ENCODE results near the gene SLC12A5. TPM values are rescaled to one million over a fixed set of nuclear protein-coding genes. Genes with fewer than 3 reads are reported as not detected.

SLC12A5 gene
- total RNA-seq, 1 donor from 2014 or later, result 9.6 TPM

DNA sequence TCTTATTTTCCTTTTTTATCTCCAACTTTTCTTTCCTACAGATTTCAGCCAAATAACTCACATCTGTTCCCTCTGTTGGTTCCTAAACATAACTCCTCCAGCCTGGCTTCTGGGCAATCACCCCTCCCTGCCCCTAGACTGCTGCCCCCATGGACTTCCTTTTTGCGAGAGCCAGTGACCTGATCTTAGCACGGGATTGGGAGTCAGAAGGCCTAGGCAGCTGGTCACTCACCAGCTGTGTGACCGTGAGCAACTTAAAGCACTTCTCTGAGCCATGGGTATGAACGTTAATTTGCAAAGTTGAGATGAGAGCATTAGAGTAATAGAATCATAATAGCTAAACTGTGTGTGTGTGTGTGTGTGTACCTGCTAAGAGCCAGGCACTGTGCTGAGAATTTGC is 24.8 kb upstream of the SLC12A5 start:
- Mint-ChIP-seq H3K36me3 (ENCODE audit: low read depth) (no peaks in the 10 kb centered on the region), H3K9me3 (no peaks in the 10 kb centered on the region), H3K4me1 (peaks cover 15% of the 10 kb centered on the region), H3K27me3 (ENCODE audit: low read depth) (peaks cover 33% of the 10 kb centered on the region), H3K27ac (ENCODE audit: unreplicated experiment) (no peak overlapping the region), H3K4me3 (no peak overlapping the region)
- TF ChIP-seq, protein P1, sequence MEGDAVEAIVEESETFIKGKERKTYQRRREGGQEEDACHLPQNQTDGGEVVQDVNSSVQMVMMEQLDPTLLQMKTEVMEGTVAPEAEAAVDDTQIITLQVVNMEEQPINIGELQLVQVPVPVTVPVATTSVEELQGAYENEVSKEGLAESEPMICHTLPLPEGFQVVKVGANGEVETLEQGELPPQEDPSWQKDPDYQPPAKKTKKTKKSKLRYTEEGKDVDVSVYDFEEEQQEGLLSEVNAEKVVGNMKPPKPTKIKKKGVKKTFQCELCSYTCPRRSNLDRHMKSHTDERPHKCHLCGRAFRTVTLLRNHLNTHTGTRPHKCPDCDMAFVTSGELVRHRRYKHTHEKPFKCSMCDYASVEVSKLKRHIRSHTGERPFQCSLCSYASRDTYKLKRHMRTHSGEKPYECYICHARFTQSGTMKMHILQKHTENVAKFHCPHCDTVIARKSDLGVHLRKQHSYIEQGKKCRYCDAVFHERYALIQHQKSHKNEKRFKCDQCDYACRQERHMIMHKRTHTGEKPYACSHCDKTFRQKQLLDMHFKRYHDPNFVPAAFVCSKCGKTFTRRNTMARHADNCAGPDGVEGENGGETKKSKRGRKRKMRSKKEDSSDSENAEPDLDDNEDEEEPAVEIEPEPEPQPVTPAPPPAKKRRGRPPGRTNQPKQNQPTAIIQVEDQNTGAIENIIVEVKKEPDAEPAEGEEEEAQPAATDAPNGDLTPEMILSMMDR (conservative IDR thresholded peaks at IDR 0.05), result no peak
- DNase-seq (ENCODE audit: low read depth, low spot score), result no peak

DNA sequence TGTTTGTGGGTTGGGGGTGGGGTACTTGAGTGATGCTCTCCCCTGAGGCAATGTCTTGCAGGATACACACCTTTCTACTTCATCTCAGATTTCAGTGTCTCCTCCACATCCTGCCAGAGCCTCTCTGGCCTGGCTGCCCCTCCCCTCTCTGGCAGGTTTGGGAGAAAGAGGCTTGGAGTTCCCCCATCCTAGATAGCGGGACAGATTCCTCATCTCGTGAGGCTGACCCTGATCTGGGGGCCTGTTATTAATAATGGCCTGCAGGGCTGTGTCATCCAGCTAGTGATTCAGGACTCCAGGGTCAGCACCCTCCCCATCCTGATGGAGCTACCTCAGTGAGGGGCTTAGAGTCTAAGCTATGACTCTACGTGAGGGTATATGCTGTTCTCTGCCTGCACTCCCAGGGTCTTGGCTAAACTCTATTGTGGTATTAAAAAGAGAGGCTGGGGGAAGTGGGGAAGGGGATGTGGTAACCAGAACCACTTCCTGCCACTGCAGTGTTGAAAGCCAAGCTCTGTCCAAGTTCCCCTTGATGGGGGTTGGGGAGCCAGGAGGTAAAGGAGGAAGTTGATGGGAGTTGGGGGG is 24.0 kb upstream of the SLC12A5 start:
- Mint-ChIP-seq H3K36me3 (ENCODE audit: low read depth) (no peaks in the 10 kb centered on the region), H3K27me3 (ENCODE audit: low read depth) (peaks cover 29% of the 10 kb centered on the region), H3K27ac (ENCODE audit: unreplicated experiment) (no peak overlapping the region), H3K4me3 (no peak overlapping the region), H3K4me1 (peaks cover 15% of the 10 kb centered on the region), H3K9me3 (no peaks in the 10 kb centered on the region)
- no peak for DNase-seq (ENCODE audit: low read depth, low spot score)
- TF ChIP-seq, protein P1 (conservative IDR thresholded peaks at IDR 0.05), result no peak

DNA sequence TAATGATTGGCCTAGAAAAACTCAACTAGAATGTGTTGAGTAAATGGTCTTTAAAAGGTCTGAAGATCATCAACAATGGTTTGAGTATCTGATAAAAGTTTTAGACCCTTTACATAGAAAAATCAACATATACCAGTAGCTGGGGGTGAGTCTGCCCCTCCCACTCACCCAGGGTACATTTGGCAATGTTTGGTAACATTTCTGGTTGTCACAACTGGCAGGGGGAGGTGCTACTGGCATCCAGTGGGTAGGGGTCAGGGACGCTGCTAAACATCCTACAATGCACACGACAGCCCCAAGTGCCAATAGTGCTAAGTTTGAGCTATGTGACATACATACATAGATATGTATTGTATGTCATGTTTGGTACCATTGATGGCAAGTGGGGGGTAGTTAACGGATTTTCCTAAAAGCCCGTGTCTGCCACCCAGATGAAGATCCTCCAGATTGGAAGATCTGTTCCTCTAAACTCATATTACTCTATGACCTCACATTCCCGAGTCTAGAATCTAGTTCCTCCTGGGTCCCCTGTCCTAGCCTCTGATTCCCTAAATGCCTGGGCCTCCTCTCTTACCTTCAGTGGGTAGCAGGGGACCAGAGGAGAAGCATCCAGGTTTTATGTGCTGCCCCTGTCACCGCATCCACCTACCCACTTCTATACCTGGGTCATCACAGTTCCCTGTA is 22.9 kb upstream of the SLC12A5 start:
- peaks cover 15% of the 10 kb centered on the region for H3K4me1 Mint-ChIP-seq
- TF ChIP-seq, protein P1 (conservative IDR thresholded peaks at IDR 0.05), result no peak
- H3K4me3 Mint-ChIP-seq, result no peak overlapping the region
- no peaks in the 10 kb centered on the region for H3K9me3 Mint-ChIP-seq
- peaks cover 33% of the 10 kb centered on the region for H3K27me3 Mint-ChIP-seq (ENCODE audit: low read depth)
- no peaks in the 10 kb centered on the region for H3K36me3 Mint-ChIP-seq (ENCODE audit: low read depth)
- no peak overlapping the region for H3K27ac Mint-ChIP-seq (ENCODE audit: unreplicated experiment)
- DNase-seq (ENCODE audit: low read depth, low spot score), result no peak

DNA sequence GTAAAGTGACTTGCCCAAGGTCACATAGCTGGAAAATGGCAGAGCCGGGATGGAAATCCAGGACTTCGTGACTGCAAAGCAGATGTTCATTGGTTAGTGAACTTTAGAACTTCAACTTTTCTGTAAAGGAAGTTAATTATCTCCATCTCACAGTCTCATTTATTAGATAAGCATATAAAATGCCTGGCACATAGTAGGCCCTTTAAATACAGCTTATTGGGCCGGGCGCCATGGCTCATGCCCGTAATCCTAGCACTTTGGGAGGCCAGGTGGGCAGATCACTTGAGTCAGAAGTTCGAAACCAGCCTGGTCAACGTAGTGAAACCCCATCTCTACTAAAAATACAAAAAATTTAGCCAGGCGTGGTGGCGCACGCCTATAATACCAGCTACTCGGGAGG is 22.1 kb upstream of the SLC12A5 start:
- Mint-ChIP-seq H3K9me3 (no peaks in the 10 kb centered on the region), H3K27me3 (ENCODE audit: low read depth) (peaks cover 40% of the 10 kb centered on the region), H3K4me1 (peaks cover 15% of the 10 kb centered on the region), H3K36me3 (ENCODE audit: low read depth) (no peaks in the 10 kb centered on the region), H3K27ac (ENCODE audit: unreplicated experiment) (no peak overlapping the region), H3K4me3 (no peak overlapping the region)
- TF ChIP-seq, protein P1 (conservative IDR thresholded peaks at IDR 0.05), result no peak
- no peak for DNase-seq (ENCODE audit: low read depth, low spot score)

DNA sequence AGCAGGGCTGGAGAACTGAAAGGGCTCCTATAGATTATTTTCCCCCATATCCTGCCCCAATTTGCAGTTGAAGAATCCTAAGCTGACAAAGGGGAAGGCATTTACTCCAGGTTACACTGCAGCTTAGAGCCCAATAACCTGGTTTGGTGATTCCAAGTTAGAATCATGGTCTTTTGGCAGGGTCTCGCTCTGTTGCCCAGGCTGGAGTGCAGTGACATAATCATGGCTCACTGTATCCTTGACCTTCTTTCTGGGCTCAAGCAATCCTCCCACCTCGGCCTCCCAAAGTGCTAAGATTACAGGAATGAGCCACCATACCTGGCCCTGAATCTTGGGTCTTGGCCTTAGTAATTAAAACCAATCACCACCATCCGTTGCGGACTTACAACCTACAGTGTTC is 21.3 kb upstream of the SLC12A5 start:
- Mint-ChIP-seq H3K27ac (ENCODE audit: unreplicated experiment) (no peak overlapping the region), H3K4me3 (no peak overlapping the region), H3K36me3 (ENCODE audit: low read depth) (no peaks in the 10 kb centered on the region), H3K4me1 (peaks cover 15% of the 10 kb centered on the region), H3K9me3 (no peaks in the 10 kb centered on the region), H3K27me3 (ENCODE audit: low read depth) (peaks cover 46% of the 10 kb centered on the region)
- DNase-seq (ENCODE audit: low read depth, low spot score), result no peak
- TF ChIP-seq, protein P1 (conservative IDR thresholded peaks at IDR 0.05), result no peak
